Effector memory CD8-positive, alpha-beta T cell (primary cell): ENCODE results near the gene WDR35.
"Not testable (repeated sequence)": the region's sequence is repeated elsewhere in the genome, so short reads cannot be mapped to it uniquely, and the experiment has no call there.

Experiments used
- ATAC-seq: fragments of 150-1000 bp; cut with Tn5 transposase; replicated peaks from 2 replicates; pipeline ENCODE4 v1.10.0; 2021; ENCODE audit warnings: mild to moderate bottlenecking, moderate library complexity
- DNase-seq, 3 experiments: peaks; one replicate each; pipeline ENCODE4 v3.0.0; 2021
- H3K27ac Mint-ChIP-seq, 2 donors: one replicate each; pipeline ENCODE4 v1.8.0; 2022; ENCODE audit warnings: mild to moderate bottlenecking in 2 of 2, mixed read lengths in 2 of 2, moderate library complexity in 2 of 2
- H3K27me3 Mint-ChIP-seq, 2 donors: one replicate each; pipeline ENCODE4 v1.8.0; 2022; ENCODE audit warnings: mixed read lengths in 2 of 2
- H3K36me3 Mint-ChIP-seq: one replicate; pipeline ENCODE4 v1.8.0; 2022; ENCODE audit warnings: mild to moderate bottlenecking, moderate library complexity, mixed read lengths; ENCODE audit not compliant: insufficient read depth
- H3K4me1 Mint-ChIP-seq, 2 donors: one replicate each; pipeline ENCODE4 v1.8.0; 2022; ENCODE audit warnings: low read depth in 2 of 2, mixed read lengths in 2 of 2
- H3K4me3 Mint-ChIP-seq, 2 donors: one replicate each; pipeline ENCODE4 v1.8.0; 2022; ENCODE audit warnings: mild to moderate bottlenecking in 2 of 2, mixed read lengths in 2 of 2, moderate library complexity in 2 of 2
- H3K9me3 Mint-ChIP-seq, 2 donors: one replicate each; pipeline ENCODE4 v1.8.0; 2022; ENCODE audit warnings: mixed read lengths in 2 of 2

WDR35 gene

GRCh38 chr2:19911808-19912509, 77.9 kb downstream of the WDR35 start:
- Mint-ChIP-seq H3K27me3 (no peaks in the 10 kb centered on the region), H3K4me1 (no peaks in the 10 kb centered on the region), H3K27ac (no peak overlapping the region), H3K36me3 (no peaks in the 10 kb centered on the region), H3K4me3 (no peak overlapping the region), H3K9me3 (no peaks in the 10 kb centered on the region)
- no peak for DNase-seq
- ATAC-seq: no peak

- Mint-ChIP-seq H3K27me3 (peaks cover 7 to 12% of the 10 kb centered on the region in 2 donors), H3K9me3 (no peaks in the 10 kb centered on the region), H3K4me3 (peak overlapping the region; percentile 80 to 82), H3K27ac (peak overlapping the region; percentile 87 to 99), H3K4me1 (peaks cover 18 to 20% of the 10 kb centered on the region in 2 donors), H3K36me3 (peaks cover 29% of the 10 kb centered on the region)
- ATAC-seq (peak; percentile 7), DNase-seq (no peak)
Observed at GRCh38 chr2:19902216-19902740, 87.6 kb downstream of the WDR35 start.

GRCh38 chr2:19901442-19902215, 88.3 kb downstream of the WDR35 start, which contains the start of gene TTC32:
Gene TTC32 (minus strand): TSS chr2:19901983. CDS start chr2:19901854, 129 bp downstream.
- peak within 1 kb of the TSS; percentile 80 to 82 for H3K4me3 Mint-ChIP-seq
- peaks cover 18 to 24% of the 10 kb centered on the region in 2 donors for H3K4me1 Mint-ChIP-seq
- no peaks in the 10 kb centered on the region for H3K9me3 Mint-ChIP-seq
- peak within 1 kb of the TSS; percentile 87 to 99 for H3K27ac Mint-ChIP-seq
- peaks cover 29% of the 10 kb centered on the region for H3K36me3 Mint-ChIP-seq
- H3K27me3 Mint-ChIP-seq: peaks cover 7 to 12% of the 10 kb centered on the region in 2 donors
- ATAC-seq: peak; percentile 83
- DNase-seq: peak; percentile 91 to 95 (median 92)

- DNase-seq (no peak), ATAC-seq (peak; percentile 10)
- Mint-ChIP-seq H3K36me3 (peaks cover 29% of the 10 kb centered on the region), H3K27ac (peak overlapping the region; percentile 87 to 99), H3K4me1 (peaks cover 18 to 27% of the 10 kb centered on the region in 2 donors), H3K27me3 (peaks cover 7 to 12% of the 10 kb centered on the region in 2 donors), H3K9me3 (no peaks in the 10 kb centered on the region), H3K4me3 (peak overlapping the region; percentile 80 to 82)
Observed at GRCh38 chr2:19900931-19901441, 88.9 kb downstream of the WDR35 start.

DNA sequence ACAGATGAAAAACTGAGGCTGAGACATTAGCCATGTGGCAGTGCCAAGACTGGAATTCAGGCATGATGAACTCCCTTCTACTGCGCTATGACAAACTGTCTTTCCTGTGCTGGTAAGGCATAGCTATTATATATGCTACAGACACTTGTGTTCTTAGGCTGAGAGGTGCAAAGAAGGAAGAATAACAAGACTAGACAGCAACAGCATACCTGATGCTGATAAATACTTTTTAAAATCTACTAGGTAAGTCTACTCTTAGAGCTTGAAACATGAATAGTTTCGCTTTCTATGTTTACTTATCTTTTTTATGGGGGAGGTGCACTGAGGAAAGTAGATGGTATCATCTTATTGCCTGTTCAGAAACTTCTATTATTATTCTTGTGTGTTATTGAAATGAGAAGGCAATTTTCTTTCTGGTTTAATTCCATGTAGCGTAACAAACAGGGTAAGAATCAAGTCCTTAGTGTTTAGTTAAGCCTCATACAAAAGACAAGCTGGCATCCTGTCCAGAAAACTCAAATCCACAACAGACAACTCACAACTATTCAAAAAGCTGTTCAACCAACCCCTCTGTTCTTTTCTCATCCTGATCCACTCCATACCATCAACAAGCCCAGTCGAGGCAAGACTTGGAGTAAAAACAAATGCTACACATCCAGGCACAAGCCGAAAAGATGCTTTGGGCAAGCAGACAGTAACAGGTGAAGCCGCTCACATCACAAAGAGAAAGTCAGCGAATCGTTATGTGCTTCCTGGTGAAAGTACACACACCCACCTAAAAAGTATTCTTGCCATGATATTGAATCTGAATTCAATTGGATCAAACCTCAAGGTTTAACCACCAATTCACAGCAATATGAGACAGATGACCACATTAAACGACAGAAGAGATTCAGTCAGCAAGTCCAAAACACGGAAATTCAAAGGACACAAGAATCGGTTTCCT, 89.6 kb downstream of the WDR35 start:
- peaks cover 21 to 31% of the 10 kb centered on the region in 2 donors for H3K4me1 Mint-ChIP-seq
- no peaks in the 10 kb centered on the region for H3K9me3 Mint-ChIP-seq
- peak; percentile 23 for ATAC-seq
- H3K4me3 Mint-ChIP-seq: peak overlapping the region; percentile 80 to 82
- H3K36me3 Mint-ChIP-seq: peaks cover 32% of the 10 kb centered on the region
- H3K27me3 Mint-ChIP-seq: peaks cover 7 to 12% of the 10 kb centered on the region in 2 donors
- H3K27ac Mint-ChIP-seq: peak overlapping the region; percentile 87 to 99
- peak; percentile 16 to 31 (median 19) for DNase-seq

- peaks cover 39% of the 10 kb centered on the region for H3K36me3 Mint-ChIP-seq
- H3K27me3 Mint-ChIP-seq: peaks cover 5 to 7% of the 10 kb centered on the region in 2 donors
Observed at GRCh38 chr2:19898592-19899329, 91.1 kb downstream of the WDR35 start.

DNA sequence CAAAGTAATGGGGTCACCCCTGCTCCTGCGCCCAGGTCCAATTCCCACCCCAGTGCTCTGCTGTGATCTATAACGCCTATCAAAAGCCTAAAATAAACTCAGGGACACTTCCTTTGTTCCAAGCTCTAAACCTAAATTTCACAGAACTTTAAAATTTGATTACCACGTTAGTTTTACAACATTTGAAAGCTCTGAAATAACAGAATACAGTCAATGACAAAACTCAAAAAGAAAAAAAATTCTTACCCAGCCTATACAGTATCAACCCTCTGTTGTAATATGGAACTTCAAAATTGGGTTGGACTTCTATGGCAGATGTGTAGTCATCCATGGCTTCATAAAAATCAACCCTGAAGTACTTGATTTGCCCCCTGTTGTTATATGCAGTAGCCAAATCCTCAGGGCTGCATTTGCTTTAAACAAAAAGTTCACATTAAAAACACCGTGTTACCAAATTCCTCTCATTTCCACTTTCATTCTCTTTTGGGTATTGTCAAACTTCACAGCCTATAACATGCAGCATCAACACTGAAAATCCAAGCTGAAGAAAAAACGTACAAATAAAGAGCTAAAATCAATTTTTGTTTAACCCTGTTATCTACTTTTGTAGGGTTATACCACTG, 92.2 kb downstream of the WDR35 start:
- DNase-seq (no peak), ATAC-seq (no peak)
- peaks cover 39% of the 10 kb centered on the region for H3K36me3 Mint-ChIP-seq
- H3K4me1 Mint-ChIP-seq: peaks cover 23 to 45% of the 10 kb centered on the region in 2 donors
- H3K27ac Mint-ChIP-seq: peak overlapping the region; percentile 46 to 59
- no peaks in the 10 kb centered on the region for H3K9me3 Mint-ChIP-seq
- H3K27me3 Mint-ChIP-seq: no peaks in the 10 kb centered on the region
- peak overlapping the region in 1 of 2 donors; percentile 22 for H3K4me3 Mint-ChIP-seq

More at GRCh38 chr2:19898592-19899329, 91.1 kb downstream of the WDR35 start:
- no peak for DNase-seq
- Mint-ChIP-seq H3K4me3 (no peak overlapping the region), H3K4me1 (peaks cover 23 to 39% of the 10 kb centered on the region in 2 donors), H3K9me3 (no peaks in the 10 kb centered on the region), H3K27ac (peak overlapping the region in 1 of 2 donors; percentile 46)
- ATAC-seq: no peak

- H3K27ac Mint-ChIP-seq: peak overlapping the region in 1 of 2 donors; percentile 65
- no peaks in the 10 kb centered on the region for H3K9me3 Mint-ChIP-seq
- H3K4me3 Mint-ChIP-seq: peak overlapping the region in 1 of 2 donors; percentile 27
- H3K27me3 Mint-ChIP-seq: no peaks in the 10 kb centered on the region
- no peak for ATAC-seq
- no peak for DNase-seq
- peaks cover 18% of the 10 kb centered on the region for H3K36me3 Mint-ChIP-seq
- H3K4me1 Mint-ChIP-seq: peaks cover 22 to 43% of the 10 kb centered on the region in 2 donors
Observed at GRCh38 chr2:19895535-19895934, 94.4 kb downstream of the WDR35 start.

DNA sequence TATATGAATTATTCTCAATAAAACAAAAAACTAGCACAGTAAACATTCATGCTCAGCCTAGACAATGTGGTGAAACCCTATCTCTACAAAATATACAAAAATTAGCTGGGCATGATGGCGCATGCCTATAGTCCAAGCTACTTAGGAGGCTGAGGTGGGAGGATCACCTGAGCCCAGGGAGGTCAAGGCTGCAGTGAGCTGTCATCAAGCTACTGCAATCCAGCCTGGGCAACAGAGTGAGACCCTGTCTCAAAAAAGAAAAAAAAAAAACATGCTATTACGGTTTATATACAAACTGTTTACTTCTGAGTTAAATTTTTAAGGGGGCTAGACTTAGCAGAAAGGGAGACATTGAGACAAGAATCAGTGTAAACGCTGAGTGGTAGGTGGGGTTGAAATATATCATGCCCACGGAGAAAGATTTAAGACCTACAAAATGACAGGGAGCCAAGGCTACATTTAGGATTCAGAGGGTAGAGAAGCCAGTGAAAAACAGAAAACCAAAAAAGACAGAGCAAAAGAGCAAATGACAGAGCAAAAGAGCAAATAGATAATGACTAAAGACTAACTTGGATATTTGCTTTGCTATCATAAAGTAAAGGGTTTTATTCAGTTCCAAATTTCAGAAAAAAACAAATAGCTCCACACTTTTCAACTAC, 95.6 kb downstream of the WDR35 start:
- ATAC-seq (no peak), DNase-seq (no peak)
- Mint-ChIP-seq H3K4me1 (peaks cover 19 to 43% of the 10 kb centered on the region in 2 donors), H3K36me3 (peaks cover 10% of the 10 kb centered on the region), H3K4me3 (no peak overlapping the region), H3K27me3 (no peaks in the 10 kb centered on the region), H3K9me3 (no peaks in the 10 kb centered on the region), H3K27ac (peak overlapping the region in 1 of 2 donors; percentile 71)

GRCh38 chr2:19893520-19894133, 96.3 kb downstream of the WDR35 start:
- Mint-ChIP-seq H3K36me3 (peaks cover 10% of the 10 kb centered on the region), H3K4me3 (no peak overlapping the region), H3K27ac (peak overlapping the region in 1 of 2 donors; percentile 71), H3K9me3 (no peaks in the 10 kb centered on the region), H3K4me1 (peaks cover 19 to 45% of the 10 kb centered on the region in 2 donors), H3K27me3 (no peaks in the 10 kb centered on the region)
- DNase-seq (no peak), ATAC-seq (no peak)

DNA sequence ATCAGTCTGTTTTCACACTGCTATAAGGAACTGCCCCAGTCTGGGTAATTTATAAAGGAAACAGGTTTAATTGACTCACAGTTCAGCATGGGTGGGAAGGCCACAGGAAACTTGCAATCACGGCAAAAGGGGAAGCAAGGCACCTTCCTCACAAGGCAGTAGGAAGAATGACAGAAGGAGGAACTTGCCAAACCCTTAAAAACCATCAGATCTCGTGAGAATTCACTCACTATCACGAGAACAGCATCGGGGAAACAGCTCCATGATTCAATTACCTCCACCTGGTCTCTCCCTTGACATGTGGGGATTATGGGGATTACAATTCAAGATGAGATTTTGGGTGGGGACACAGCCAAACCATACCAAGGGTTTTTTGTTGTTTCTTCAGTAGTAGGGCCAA, 97.9 kb downstream of the WDR35 start:
- Mint-ChIP-seq H3K36me3 (peaks cover 10% of the 10 kb centered on the region), H3K4me1 (peaks cover 10 to 36% of the 10 kb centered on the region in 2 donors)
- ATAC-seq, H3K9me3 Mint-ChIP-seq, H3K27me3 Mint-ChIP-seq, H3K27ac Mint-ChIP-seq, H3K4me3 Mint-ChIP-seq, DNase-seq: not testable (repeated sequence)
